ENCODE data around the gene GMPR2. TPM values are rescaled to one million over a fixed set of nuclear protein-coding genes. Genes with fewer than 3 reads are reported as not detected.

GMPR2 gene
- total and polyA plus RNA-seq, 10 donors: 42.2 to 85.6 (median 62.8) TPM

GRCh38 chr14:24261256-24261968 is 28.7 kb downstream of the GMPR2 start:
- TF ChIP-seq POLR2AphosphoS5 (IDR thresholded peaks at IDR 0.05) (no peak), CTCF (IDR thresholded peaks at IDR 0.05 in 8 of 11, conservative IDR thresholded peaks at IDR 0.05 in 3 of 11) (no peak), POLR2A (IDR thresholded peaks at IDR 0.05) (no peak)
- H3K4me1 ChIP-seq: no peaks in the 10 kb centered on the region

DNA sequence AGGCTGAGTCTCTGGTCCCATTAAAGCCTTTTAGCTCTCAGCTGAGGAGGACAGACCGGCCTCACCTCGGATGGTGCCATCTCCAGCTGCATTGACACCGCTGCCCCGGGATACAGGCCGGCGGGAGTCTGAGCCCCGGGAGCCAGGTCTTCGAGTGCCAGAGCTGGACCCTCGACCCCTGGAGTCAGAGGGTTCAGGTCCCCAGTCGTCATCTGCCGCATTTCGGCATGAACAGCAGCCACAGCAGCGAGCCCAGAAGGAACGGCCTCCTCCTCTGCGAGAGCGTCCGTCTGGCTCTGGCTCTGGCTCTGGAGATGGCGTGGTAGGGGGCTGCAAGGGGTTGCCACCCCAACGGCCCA is 29.2 kb downstream of the GMPR2 start:
- TF ChIP-seq CTCF (IDR thresholded peaks at IDR 0.05 in 8 of 11, conservative IDR thresholded peaks at IDR 0.05 in 3 of 11) (no peak), POLR2A (IDR thresholded peaks at IDR 0.05) (no peak), POLR2AphosphoS5 (IDR thresholded peaks at IDR 0.05) (no peak)
- H3K27me3 ChIP-seq (replicated peaks in 1 of 7): no peaks in the 10 kb centered on the region
- 91 to 96% (median 93%) methylated on average over 10 to 19 of the region's 19 CpGs for WGBS, 5 donors
- no peak for DNase-seq
- no peaks in the 10 kb centered on the region for H3K9me3 ChIP-seq
- peaks cover 0 to 92% (median 19%) of the 10 kb centered on the region in 6 donors for H3K36me3 ChIP-seq
- intact Hi-C loops (cut with DNase I; ENCODE audit: low total_unique reads): no loop called here
- no peak overlapping the region for H3K27ac ChIP-seq
- H3K4me1 ChIP-seq: no peaks in the 10 kb centered on the region
- H3K4me3 ChIP-seq: no peak overlapping the region

More at GRCh38 chr14:24261256-24261968, 28.7 kb downstream of the GMPR2 start:
- Histone ChIP-seq H3K9me3 (no peaks in the 10 kb centered on the region), H3K4me3 (no peak overlapping the region), H3K27ac (no peak overlapping the region), H3K27me3 (replicated peaks in 1 of 7) (no peaks in the 10 kb centered on the region), H3K36me3 (peaks cover 0 to 89% (median 14%) of the 10 kb centered on the region in 6 donors)
- intact Hi-C loops (cut with DNase I; ENCODE audit: low total_unique reads): no loop called here
- 89 to 97% (median 93%) methylated on average over 18 to 20 of the region's 20 CpGs for WGBS, 5 donors
- peak; percentile 33 for DNase-seq

GRCh38 chr14:24262821-24263733 is 30.3 kb downstream of the GMPR2 start, which contains the start of gene TGM1:
TSS of gene TGM1 (minus strand) at chr14:24263177. CDS start at chr14:24262352, 825 bp downstream.
- no peak for DNase-seq
- no peaks in the 10 kb centered on the region for H3K9me3 ChIP-seq
- H3K4me3 ChIP-seq: no peak within 1 kb of the TSS
- no peaks in the 10 kb centered on the region for H3K27me3 ChIP-seq (replicated peaks in 1 of 7)
- TF ChIP-seq POLR2AphosphoS5 (IDR thresholded peaks at IDR 0.05): no peak
- no peak for TF ChIP-seq CTCF (IDR thresholded peaks at IDR 0.05 in 8 of 11, conservative IDR thresholded peaks at IDR 0.05 in 3 of 11)
- TF ChIP-seq POLR2A (IDR thresholded peaks at IDR 0.05): no peak
- intact Hi-C loops (cut with DNase I; ENCODE audit: low total_unique reads): no loop called here
- H3K4me1 ChIP-seq: no peaks in the 10 kb centered on the region
- no peak within 1 kb of the TSS for H3K27ac ChIP-seq
- 77 to 94% (median 89%) methylated on average over 7 to 14 of the region's 14 CpGs for WGBS, 5 donors
- peaks cover 0 to 97% (median 31%) of the 10 kb centered on the region in 6 donors for H3K36me3 ChIP-seq

- Histone ChIP-seq H3K27me3 (replicated peaks in 1 of 7) (no peaks in the 10 kb centered on the region), H3K36me3 (peaks cover 0 to 97% (median 38%) of the 10 kb centered on the region in 6 donors), H3K4me3 (no peak overlapping the region), H3K4me1 (no peaks in the 10 kb centered on the region), H3K27ac (no peak overlapping the region), H3K9me3 (no peaks in the 10 kb centered on the region)
- TF ChIP-seq CTCF (IDR thresholded peaks at IDR 0.05 in 8 of 11, conservative IDR thresholded peaks at IDR 0.05 in 3 of 11) (no peak), POLR2A (IDR thresholded peaks at IDR 0.05) (no peak), POLR2AphosphoS5 (IDR thresholded peaks at IDR 0.05) (no peak)
- intact Hi-C loops (cut with DNase I; ENCODE audit: low total_unique reads): no loop called here
- no peak for DNase-seq
- 81 to 96% (median 88%) methylated on average over 6 of the region's 6 CpGs for WGBS, 5 donors
Measured at GRCh38 chr14:24263848-24264247, 31.1 kb downstream of the GMPR2 start.

Measured in spleen (tissue), 11 donors.